Upper lobe of left lung (tissue), 4 donors: ENCODE results near the gene KCNMA1.

ENCODE experiments used
- CTCF ChIP-seq, 6 experiments: fragments of 450-650 bp in 4 of 6; fragments of 200-600 bp in 2 of 6; sonication (generic) in 2 of 6; IDR thresholded peaks; one replicate each; pipeline ENCODE4 v1.5.1; 2016 to 2019; ENCODE audit warnings: antibody characterized with exemption in 6 of 6
- EP300 ChIP-seq, 4 donors: sonication (generic); formaldehyde crosslinking; IDR thresholded peaks; one replicate each; pipeline ENCODE4 v1.5.1; 2017; ENCODE audit warnings: antibody characterized with exemption in 4 of 4, control low read depth in 2 of 4
- POLR2AphosphoS5 ChIP-seq, 2 donors: sonication (generic); formaldehyde crosslinking; IDR thresholded peaks; one replicate each; pipeline ENCODE4 v1.5.1; 2017; ENCODE audit warnings: antibody characterized with exemption in 2 of 2

- TF ChIP-seq CTCF (IDR thresholded peaks at IDR 0.05) (no peak), POLR2AphosphoS5 (IDR thresholded peaks at IDR 0.05) (no peak), EP300 (IDR thresholded peaks at IDR 0.05) (no peak)
Measured at GRCh38 chr10:77537720-77538373, 99.8 kb downstream of the KCNMA1 start.
